SU-DHL-6 (cell line): ENCODE measurements around the gene ROR1.

Source experiments
- H2AFZ ChIP-seq: fragments of 200-600 bp; sonication (generic); 2 replicates; pipeline ENCODE4 v1.6.1; 2014; ENCODE audit warnings: low read depth, mild to moderate bottlenecking, moderate library complexity, mixed read lengths, antibody characterized with exemption, low read length; ENCODE audit not compliant: severe bottlenecking
- H3F3A ChIP-seq: fragments of 200-600 bp; shearing (Covaris generic); 2 replicates; pipeline ENCODE4 v1.6.0; 2016; ENCODE audit warnings: antibody characterized with exemption, mild to moderate bottlenecking; ENCODE audit not compliant: insufficient read depth
- H3K27ac ChIP-seq: fragments of 200-600 bp; sonication (generic); 2 replicates; pipeline ENCODE4 v1.5.1; 2016; ENCODE audit warnings: low read depth, mild to moderate bottlenecking, low read length, moderate library complexity, mixed read lengths
- H3K27me3 ChIP-seq: fragments of 200-600 bp; sonication (generic), shearing (Covaris generic); 2 replicates; pipeline ENCODE4 v1.6.0; 2014; ENCODE audit warnings: mild to moderate bottlenecking, low read length
- H3K36me3 ChIP-seq: fragments of 200-600 bp; sonication (generic); 2 replicates; pipeline ENCODE4 v1.6.1; 2014; ENCODE audit warnings: mild to moderate bottlenecking, low read length, mixed read lengths
- H3K4me2 ChIP-seq: fragments of 300-600, 200-600 bp; shearing (Covaris generic), sonication (generic); 2 replicates; pipeline ENCODE4 v1.6.0; 2014; ENCODE audit warnings: low read length, low read depth, mild to moderate bottlenecking; ENCODE audit not compliant: poor library complexity, severe bottlenecking
- H3K4me3 ChIP-seq: fragments of 200-600 bp; sonication (generic); 2 replicates; pipeline ENCODE4 v1.5.1; 2014; ENCODE audit warnings: antibody characterized with exemption, low read length, mild to moderate bottlenecking, mixed read lengths; ENCODE audit not compliant: insufficient read depth, poor library complexity, severe bottlenecking
- H3K79me2 ChIP-seq: fragments of 200-600 bp; sonication (generic); 2 replicates; pipeline ENCODE4 v1.6.1; 2014; ENCODE audit warnings: mild to moderate bottlenecking, low read length, moderate library complexity; ENCODE audit not compliant: insufficient read depth
- H3K9ac ChIP-seq: fragments of 200-600 bp; sonication (generic); 2 replicates; pipeline ENCODE4 v1.7.0; 2014; ENCODE audit warnings: mild to moderate bottlenecking, low read length
- H3K9me2 ChIP-seq: fragments of 200-600 bp; sonication (generic); replicated peaks from 2 replicates; pipeline ENCODE4 v1.6.1; 2014; ENCODE audit warnings: low read length; ENCODE audit not compliant: insufficient read depth
- H3K9me3 ChIP-seq: fragments of 200-600 bp; sonication (generic); 2 replicates; pipeline ENCODE4 v1.6.1; 2014; ENCODE audit warnings: low read length, mixed read lengths; ENCODE audit not compliant: insufficient read depth
- H4K20me1 ChIP-seq: fragments of 200-600 bp; sonication (generic); 2 replicates; pipeline ENCODE4 v1.6.1; 2014; ENCODE audit warnings: low read depth, mild to moderate bottlenecking, antibody characterized with exemption, low read length, moderate library complexity, mixed read lengths
- CTCF ChIP-seq: fragments of 200-600 bp; sonication (generic); IDR thresholded peaks from one replicate; pipeline ENCODE4 v1.5.1; 2017; ENCODE audit warnings: antibody characterized with exemption, mild to moderate bottlenecking, low read length, moderate library complexity; ENCODE audit not compliant: insufficient read depth, poor library complexity, severe bottlenecking
- EZH2phosphoT487 ChIP-seq: fragments of 200-600 bp; sonication (generic), shearing (Covaris generic); conservative IDR thresholded peaks from 2 replicates; pipeline ENCODE4 v1.6.1; 2018; ENCODE audit warnings: mild to moderate bottlenecking, antibody characterized with exemption, low read length, moderate library complexity, mixed read lengths

The ROR1 gene

DNA sequence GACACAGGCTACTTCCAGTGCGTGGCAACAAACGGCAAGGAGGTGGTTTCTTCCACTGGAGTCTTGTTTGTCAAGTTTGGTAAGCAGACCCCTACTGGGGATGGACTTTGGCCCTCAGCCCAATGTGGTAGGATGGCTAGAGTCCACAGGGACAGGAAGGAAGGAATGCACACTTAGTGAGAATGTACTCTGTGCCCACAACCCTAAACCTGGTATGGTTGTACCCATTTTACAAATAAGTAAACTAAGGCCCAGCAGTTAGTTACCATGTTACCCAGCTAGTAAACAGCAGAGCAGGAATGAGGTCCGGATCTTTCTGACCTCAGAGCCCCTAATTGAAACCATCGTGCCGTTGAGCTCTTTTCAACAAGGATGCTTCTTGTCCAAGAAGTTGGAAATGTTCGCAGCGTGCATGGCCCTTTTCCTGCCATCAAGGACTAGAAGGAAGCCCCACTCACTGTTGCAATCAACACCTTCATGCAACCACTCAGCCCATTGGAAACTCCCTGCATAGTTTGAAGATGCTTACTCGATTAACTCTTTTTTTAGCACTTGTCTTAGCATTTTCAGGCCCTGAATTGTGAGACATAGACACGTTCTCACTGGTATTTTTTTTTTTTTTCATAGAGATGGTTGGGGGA is 276.2 kb downstream of the ROR1 start:
- Histone ChIP-seq H3K4me3 (no peak overlapping the region), H3K27ac (no peak overlapping the region), H3K9me3 (no peaks in the 10 kb centered on the region), H3F3A (no peaks in the 10 kb centered on the region), H3K79me2 (no peaks in the 10 kb centered on the region), H3K36me3 (no peaks in the 10 kb centered on the region), H3K27me3 (no peaks in the 10 kb centered on the region), H4K20me1 (no peaks in the 10 kb centered on the region), H2AFZ (no peak overlapping the region), H3K4me2 (no peak overlapping the region), H3K9ac (no peak overlapping the region), H3K9me2 (no peaks in the 10 kb centered on the region)
- TF ChIP-seq CTCF: no peak
- no peak for TF ChIP-seq EZH2phosphoT487

DNA sequence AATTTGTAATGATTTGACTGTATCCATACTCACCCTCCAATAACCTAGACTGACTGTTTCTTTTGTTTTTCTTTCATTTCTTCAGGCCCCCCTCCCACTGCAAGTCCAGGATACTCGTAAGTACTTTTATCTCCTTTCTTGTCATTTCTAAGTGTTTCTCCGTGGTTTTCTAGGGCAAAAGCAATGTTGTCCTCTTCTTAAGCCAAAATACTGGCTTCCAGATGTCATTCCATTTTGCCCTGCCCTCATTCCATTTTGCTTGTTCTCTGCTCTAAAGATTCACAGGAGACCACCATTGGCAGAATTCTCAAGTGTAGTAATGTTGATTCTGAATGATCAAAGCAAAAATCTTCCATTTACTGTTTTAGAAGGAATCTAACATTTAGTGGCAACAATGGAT is 276.8 kb downstream of the ROR1 start:
- Histone ChIP-seq H2AFZ (no peak overlapping the region), H3K4me3 (no peak overlapping the region), H3K9me2 (no peaks in the 10 kb centered on the region), H3K79me2 (no peaks in the 10 kb centered on the region), H3K4me2 (no peak overlapping the region), H3K36me3 (no peaks in the 10 kb centered on the region), H4K20me1 (no peaks in the 10 kb centered on the region), H3K27me3 (no peaks in the 10 kb centered on the region), H3F3A (no peaks in the 10 kb centered on the region), H3K9me3 (no peaks in the 10 kb centered on the region), H3K27ac (no peak overlapping the region), H3K9ac (no peak overlapping the region)
- no peak for TF ChIP-seq CTCF
- TF ChIP-seq EZH2phosphoT487: no peak

DNA sequence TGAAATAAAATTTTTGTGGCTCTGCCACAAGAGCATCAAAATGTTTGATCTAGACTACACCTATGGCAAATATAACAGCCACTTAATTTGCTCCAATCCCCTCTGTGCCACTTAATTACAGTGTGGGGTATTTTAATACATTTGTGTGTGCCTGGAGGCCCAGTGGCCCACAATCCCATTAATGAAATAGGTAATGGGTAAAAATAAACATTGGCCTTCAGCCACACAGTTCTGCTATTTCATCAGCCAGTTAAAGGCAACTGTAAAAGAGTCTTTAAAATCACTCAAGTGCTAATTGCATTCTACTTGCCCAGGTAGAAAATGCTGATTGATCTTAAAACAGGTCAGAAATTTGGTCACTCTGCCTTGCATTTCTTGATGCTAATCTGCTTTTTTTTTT is 278.0 kb downstream of the ROR1 start:
- Histone ChIP-seq H3K4me3 (no peak overlapping the region), H3K27me3 (no peaks in the 10 kb centered on the region), H3K27ac (no peak overlapping the region)

More for the DNA sequence above, 278.0 kb downstream of the ROR1 start:
- no peaks in the 10 kb centered on the region for H3F3A ChIP-seq
- H3K36me3 ChIP-seq: no peaks in the 10 kb centered on the region
- no peaks in the 10 kb centered on the region for H3K9me2 ChIP-seq
- no peak for TF ChIP-seq CTCF
- TF ChIP-seq EZH2phosphoT487: no peak
- H4K20me1 ChIP-seq: no peaks in the 10 kb centered on the region
- no peaks in the 10 kb centered on the region for H3K9me3 ChIP-seq
- H3K9ac ChIP-seq: no peak overlapping the region
- H2AFZ ChIP-seq: no peak overlapping the region
- no peaks in the 10 kb centered on the region for H3K79me2 ChIP-seq
- no peak overlapping the region for H3K4me2 ChIP-seq
